Thyroid gland (tissue), 4 donors: ENCODE results near the gene DCAF8L1. TPM values are rescaled to one million over a fixed set of nuclear protein-coding genes. Genes with fewer than 3 reads are reported as not detected.
"Not testable (repeated sequence)": the region's sequence is repeated elsewhere in the genome, so short reads cannot be mapped to it uniquely, and the experiment has no call there.

Source experiments
- DNase-seq, 2 donors: peaks; one replicate each; pipeline ENCODE4 v3.0.0-alpha.2; 2019
- H3K27ac ChIP-seq, 3 donors: fragments of 200-600 bp; sonication (generic); 1 replicate in 2 of 3; 2 replicates in 1 of 3; pipeline ENCODE4 v1.5.1; 2016 to 2019; ENCODE audit warnings: mild to moderate bottlenecking in 1 of 3, moderate library complexity in 1 of 3
- H3K27me3 ChIP-seq: fragments of 200-600 bp; sonication (generic); one replicate; pipeline ENCODE4 v1.5.1; 2019
- H3K36me3 ChIP-seq, 2 donors: fragments of 200-600 bp; sonication (generic); one replicate each; pipeline ENCODE4 v1.5.1; 2016 to 2019
- H3K4me1 ChIP-seq, 2 donors: fragments of 200-600 bp; sonication (generic); one replicate each; pipeline ENCODE4 v1.5.1; 2017 to 2019
- H3K4me3 ChIP-seq, 3 donors: fragments of 200-600 bp; sonication (generic); replicated peaks in 1 of 3; 1 replicate in 2 of 3; 2 replicates in 1 of 3; pipeline ENCODE4 v1.5.1; 2016; ENCODE audit warnings: mild to moderate bottlenecking in 1 of 3
- H3K9me3 ChIP-seq: fragments of 200-600 bp; sonication (generic); one replicate; pipeline ENCODE4 v1.5.1; 2017
- POLR2A ChIP-seq, 2 donors: fragments of 450-650 bp; IDR thresholded peaks; one replicate each; pipeline ENCODE4 v1.6.1; 2017; ENCODE audit warnings: antibody characterized with exemption in 2 of 2, mild to moderate bottlenecking in 2 of 2, moderate library complexity in 1 of 2
- WGBS, 2 donors: methylation state at CpG; one replicate each; pipeline ENCODE4 v1.1.5; 2017; 5-methylcytosine and 5-hydroxymethylcytosine counted together
- intact Hi-C: fragments of 100-400 bp; cut with DNase I; formaldehyde crosslinking; loops from one replicate; pipeline ENCODE4 v1.15.1; 2023
- total RNA-seq, 4 donors: library from RNA; depleted of rRNA; stranded (reverse); fragments of >200 nt; gene quantifications; one replicate each; pipeline ENCODE4 v1.2.3, GENCODE V29; 2016
- TF ChIP-seq, protein P1 (sequence below), 6 experiments: fragments of 200-600 bp in 3 of 6; fragments of 450-650 bp in 3 of 6; sonication (generic) in 3 of 6; IDR thresholded peaks; one replicate each; pipeline ENCODE4 v1.5.1; 2016 to 2019; ENCODE audit warnings: antibody characterized with exemption in 6 of 6, mild to moderate bottlenecking in 2 of 6, inconsistent platforms in 1 of 6, moderate library complexity in 1 of 6

DCAF8L1 gene
- total RNA-seq, 4 donors from 2014 or later, result not detected

DNA sequence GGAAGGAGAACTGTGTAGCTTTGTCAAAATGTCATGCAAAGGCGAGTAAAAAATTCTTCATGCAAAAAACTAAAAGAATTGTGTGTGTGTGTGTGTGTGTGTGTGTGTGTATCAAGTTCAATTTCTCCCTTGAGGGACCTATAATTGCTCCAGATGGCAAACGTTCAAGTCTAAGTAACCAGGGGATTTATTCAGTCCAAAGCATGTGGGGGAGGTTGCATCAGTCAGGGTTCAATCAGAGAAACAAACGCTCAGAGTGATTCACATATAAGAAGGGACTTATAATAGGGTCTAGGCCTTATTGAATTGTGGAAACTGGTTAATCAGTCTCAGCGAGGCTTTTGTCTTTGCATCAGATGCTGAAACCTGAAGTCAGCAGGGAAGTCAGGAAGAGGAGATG lies 5.0 kb downstream of the DCAF8L1 start:
- Histone ChIP-seq H3K4me3 (no peak overlapping the region), H3K9me3 (no peaks in the 10 kb centered on the region), H3K36me3 (no peaks in the 10 kb centered on the region), H3K27ac (no peak overlapping the region), H3K27me3 (no peaks in the 10 kb centered on the region), H3K4me1 (no peaks in the 10 kb centered on the region)
- 45 to 58% methylated on average over 4 of the region's 4 CpGs for WGBS, 2 donors
- intact Hi-C loops, result no loop called here
- TF ChIP-seq POLR2A (IDR thresholded peaks at IDR 0.05), result no peak
- TF ChIP-seq, protein P1, sequence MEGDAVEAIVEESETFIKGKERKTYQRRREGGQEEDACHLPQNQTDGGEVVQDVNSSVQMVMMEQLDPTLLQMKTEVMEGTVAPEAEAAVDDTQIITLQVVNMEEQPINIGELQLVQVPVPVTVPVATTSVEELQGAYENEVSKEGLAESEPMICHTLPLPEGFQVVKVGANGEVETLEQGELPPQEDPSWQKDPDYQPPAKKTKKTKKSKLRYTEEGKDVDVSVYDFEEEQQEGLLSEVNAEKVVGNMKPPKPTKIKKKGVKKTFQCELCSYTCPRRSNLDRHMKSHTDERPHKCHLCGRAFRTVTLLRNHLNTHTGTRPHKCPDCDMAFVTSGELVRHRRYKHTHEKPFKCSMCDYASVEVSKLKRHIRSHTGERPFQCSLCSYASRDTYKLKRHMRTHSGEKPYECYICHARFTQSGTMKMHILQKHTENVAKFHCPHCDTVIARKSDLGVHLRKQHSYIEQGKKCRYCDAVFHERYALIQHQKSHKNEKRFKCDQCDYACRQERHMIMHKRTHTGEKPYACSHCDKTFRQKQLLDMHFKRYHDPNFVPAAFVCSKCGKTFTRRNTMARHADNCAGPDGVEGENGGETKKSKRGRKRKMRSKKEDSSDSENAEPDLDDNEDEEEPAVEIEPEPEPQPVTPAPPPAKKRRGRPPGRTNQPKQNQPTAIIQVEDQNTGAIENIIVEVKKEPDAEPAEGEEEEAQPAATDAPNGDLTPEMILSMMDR (IDR thresholded peaks at IDR 0.05), result no peak
- DNase-seq, result no peak

GRCh38 chrX:27968878-27969277 lies 12.4 kb downstream of the DCAF8L1 start:
- TF ChIP-seq, protein P1 (IDR thresholded peaks at IDR 0.05), result no peak
- TF ChIP-seq POLR2A (IDR thresholded peaks at IDR 0.05), result no peak
- no peak for DNase-seq
- Histone ChIP-seq H3K36me3 (no peaks in the 10 kb centered on the region), H3K27ac (no peak overlapping the region), H3K4me1 (peaks cover 6 to 10% of the 10 kb centered on the region in 2 donors), H3K27me3 (no peaks in the 10 kb centered on the region), H3K4me3 (no peak overlapping the region), H3K9me3 (no peaks in the 10 kb centered on the region)
- intact Hi-C loops, result no loop called here
- 10 to 22% methylated on average over 2 of the region's 2 CpGs for WGBS, 2 donors

GRCh38 chrX:27968352-27968751 lies 12.9 kb downstream of the DCAF8L1 start:
- intact Hi-C loops, result no loop called here
- 48 to 53% methylated on average over 2 of the region's 2 CpGs for WGBS, 2 donors

DNA sequence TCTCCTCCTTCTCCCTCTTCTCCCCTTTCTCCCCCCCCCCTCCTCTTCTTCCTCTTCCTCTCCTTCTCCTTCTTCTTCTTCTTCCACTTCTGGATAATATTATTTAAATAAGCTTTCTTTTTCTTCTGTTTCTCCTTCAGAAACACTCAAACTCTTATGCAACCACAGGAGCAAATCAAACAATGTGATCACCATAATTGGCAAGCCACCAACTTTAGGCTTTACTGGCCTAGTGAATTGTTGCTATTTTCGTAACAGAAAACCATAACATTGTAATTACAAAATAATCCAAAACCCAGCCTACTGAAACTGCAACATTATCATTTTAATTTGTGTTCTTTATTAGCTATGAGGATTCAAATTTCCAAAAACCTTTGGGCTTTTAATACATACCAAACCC lies 14.3 kb downstream of the DCAF8L1 start:
- Histone ChIP-seq H3K27me3 (no peaks in the 10 kb centered on the region), H3K4me3 (no peak overlapping the region), H3K4me1 (peaks cover 6 to 10% of the 10 kb centered on the region in 2 donors), H3K27ac (peak overlapping the region in 1 of 3 donors; percentile 24), H3K36me3 (no peaks in the 10 kb centered on the region), H3K9me3 (no peaks in the 10 kb centered on the region)
- TF ChIP-seq, protein P1 (IDR thresholded peaks at IDR 0.05), result no peak
- no peak for TF ChIP-seq POLR2A (IDR thresholded peaks at IDR 0.05)
- 12 to 13% methylated on average over 1 of the region's 1 CpG for WGBS, 2 donors
- intact Hi-C loops, result no loop called here
- peak; percentile 4 to 7 for DNase-seq

More at GRCh38 chrX:27968352-27968751, 12.9 kb downstream of the DCAF8L1 start:
- no peak overlapping the region for H3K4me3 ChIP-seq
- no peaks in the 10 kb centered on the region for H3K27me3 ChIP-seq
- no peak for DNase-seq
- no peak for TF ChIP-seq POLR2A (IDR thresholded peaks at IDR 0.05)
- TF ChIP-seq, protein P1 (IDR thresholded peaks at IDR 0.05), result no peak
- no peaks in the 10 kb centered on the region for H3K9me3 ChIP-seq
- H3K36me3 ChIP-seq, result no peaks in the 10 kb centered on the region
- peaks cover 6 to 10% of the 10 kb centered on the region in 2 donors for H3K4me1 ChIP-seq
- no peak overlapping the region for H3K27ac ChIP-seq

DNA sequence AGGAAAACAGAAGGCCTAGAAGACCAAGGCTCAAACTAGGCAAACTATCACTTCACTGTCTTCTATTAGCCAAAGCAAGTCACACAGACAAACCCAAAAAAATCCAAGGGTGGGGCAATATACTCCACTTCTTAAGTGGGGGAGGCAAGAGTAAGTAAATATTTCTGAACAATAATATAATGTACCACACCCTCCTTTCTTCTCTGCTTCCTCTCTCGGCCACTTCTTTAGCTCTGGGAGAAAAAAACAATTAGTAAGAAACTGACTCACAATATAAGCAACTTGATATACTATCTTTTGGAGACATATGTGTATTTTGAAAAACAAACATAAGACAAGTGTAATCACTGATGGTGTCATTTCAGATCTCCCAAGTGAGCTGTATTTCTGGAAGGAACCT lies 14.8 kb downstream of the DCAF8L1 start:
- Histone ChIP-seq H3K27me3 (no peaks in the 10 kb centered on the region), H3K4me1 (peaks cover 6 to 10% of the 10 kb centered on the region in 2 donors), H3K36me3 (no peaks in the 10 kb centered on the region), H3K27ac (no peak overlapping the region), H3K4me3 (no peak overlapping the region), H3K9me3 (no peaks in the 10 kb centered on the region)
- no peak for DNase-seq
- TF ChIP-seq POLR2A (IDR thresholded peaks at IDR 0.05), result no peak
- TF ChIP-seq, protein P1 (IDR thresholded peaks at IDR 0.05), result no peak
- 50 to 61% methylated on average over 1 of the region's 1 CpG for WGBS, 2 donors
- intact Hi-C loops, result no loop called here

GRCh38 chrX:27965348-27965747 lies 15.9 kb downstream of the DCAF8L1 start:
- intact Hi-C loops, H3K4me3 ChIP-seq, DNase-seq, H3K36me3 ChIP-seq, H3K27me3 ChIP-seq, H3K4me1 ChIP-seq, H3K27ac ChIP-seq, H3K9me3 ChIP-seq: not testable (repeated sequence)
- 90 to 97% methylated on average over 5 of the region's 5 CpGs for WGBS, 2 donors
